ENCODE results near the gene HMGB1.

- TF ChIP-seq, protein P1, sequence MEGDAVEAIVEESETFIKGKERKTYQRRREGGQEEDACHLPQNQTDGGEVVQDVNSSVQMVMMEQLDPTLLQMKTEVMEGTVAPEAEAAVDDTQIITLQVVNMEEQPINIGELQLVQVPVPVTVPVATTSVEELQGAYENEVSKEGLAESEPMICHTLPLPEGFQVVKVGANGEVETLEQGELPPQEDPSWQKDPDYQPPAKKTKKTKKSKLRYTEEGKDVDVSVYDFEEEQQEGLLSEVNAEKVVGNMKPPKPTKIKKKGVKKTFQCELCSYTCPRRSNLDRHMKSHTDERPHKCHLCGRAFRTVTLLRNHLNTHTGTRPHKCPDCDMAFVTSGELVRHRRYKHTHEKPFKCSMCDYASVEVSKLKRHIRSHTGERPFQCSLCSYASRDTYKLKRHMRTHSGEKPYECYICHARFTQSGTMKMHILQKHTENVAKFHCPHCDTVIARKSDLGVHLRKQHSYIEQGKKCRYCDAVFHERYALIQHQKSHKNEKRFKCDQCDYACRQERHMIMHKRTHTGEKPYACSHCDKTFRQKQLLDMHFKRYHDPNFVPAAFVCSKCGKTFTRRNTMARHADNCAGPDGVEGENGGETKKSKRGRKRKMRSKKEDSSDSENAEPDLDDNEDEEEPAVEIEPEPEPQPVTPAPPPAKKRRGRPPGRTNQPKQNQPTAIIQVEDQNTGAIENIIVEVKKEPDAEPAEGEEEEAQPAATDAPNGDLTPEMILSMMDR (IDR thresholded peaks at IDR 0.05) = no peak
- TF ChIP-seq POLR2A (IDR thresholded peaks at IDR 0.05) (no peak), EP300 (IDR thresholded peaks at IDR 0.05) (no peak)
These were observed 9.4 kb downstream of the HMGB1 start for GRCh38 chr13:30456290-30456689.
